RWPE2 (cell line): ENCODE results near the gene PHLDB1.

Experiments
- ATAC-seq: fragments of 200-7000 bp; cut with Tn5 transposase; 3 replicates; pipeline ENCODE4 v1.9.1; 2021; ENCODE audit warnings: low read depth
- DNase-seq: peaks from one replicate; pipeline ENCODE4 v3.0.0-alpha.2; 2020; ENCODE audit warnings: low spot score
- H3K27ac ChIP-seq: fragments of 450-650 bp; 2 replicates; pipeline ENCODE4 v1.5.1; 2017; ENCODE audit warnings: mild to moderate bottlenecking; ENCODE audit not compliant: poor library complexity, severe bottlenecking
- H3K27me3 ChIP-seq: fragments of 250-450 bp; sonication (Bioruptor Pico); 2 replicates; pipeline ENCODE4 v1.5.1; 2021; ENCODE audit warnings: mild to moderate bottlenecking, moderate library complexity; ENCODE audit not compliant: insufficient read depth, poor library complexity, severe bottlenecking
- H3K36me3 ChIP-seq: fragments of 250-450 bp; sonication (Bioruptor Pico); 2 replicates; pipeline ENCODE4 v1.5.1; 2020; ENCODE audit warnings: low read depth, mild to moderate bottlenecking, moderate library complexity
- H3K4me1 ChIP-seq: fragments of 250-450 bp; sonication (Bioruptor Pico); 2 replicates; pipeline ENCODE4 v1.5.1; 2021; ENCODE audit warnings: mild to moderate bottlenecking, moderate library complexity; ENCODE audit not compliant: insufficient read depth, poor library complexity, severe bottlenecking
- H3K4me3 ChIP-seq: fragments of 250-450 bp; sonication (Bioruptor Pico); 2 replicates; pipeline ENCODE4 v1.5.1; 2021; ENCODE audit warnings: mild to moderate bottlenecking, moderate library complexity; ENCODE audit not compliant: severe bottlenecking
- H3K9me3 ChIP-seq: fragments of 250-450 bp; sonication (Bioruptor Pico); 2 replicates; pipeline ENCODE4 v1.5.1; 2021; ENCODE audit warnings: mild to moderate bottlenecking, moderate library complexity; ENCODE audit not compliant: severe bottlenecking
- CTCF ChIP-seq: fragments of 450-650 bp; IDR thresholded peaks from one replicate; pipeline ENCODE4 v1.5.1; 2017; ENCODE audit warnings: mild to moderate bottlenecking, moderate library complexity; ENCODE audit not compliant: poor library complexity, severe bottlenecking

Gene PHLDB1

GRCh38 chr11:118641397-118642019 lies 34.1 kb downstream of the PHLDB1 start:
- Histone ChIP-seq H3K36me3 (peaks cover 97% of the 10 kb centered on the region), H3K27ac (peak overlapping the region; percentile 38), H3K4me3 (no peak overlapping the region), H3K4me1 (no peaks in the 10 kb centered on the region), H3K9me3 (no peaks in the 10 kb centered on the region), H3K27me3 (no peaks in the 10 kb centered on the region)
- TF ChIP-seq CTCF = no peak
- ATAC-seq (peak; percentile 67), DNase-seq (peak; percentile 71)

GRCh38 chr11:118643142-118643994 lies 36.0 kb downstream of the PHLDB1 start:
- Histone ChIP-seq H3K4me1 (no peaks in the 10 kb centered on the region), H3K9me3 (no peaks in the 10 kb centered on the region), H3K27ac (no peak overlapping the region), H3K36me3 (peaks cover 96% of the 10 kb centered on the region), H3K4me3 (no peak overlapping the region), H3K27me3 (no peaks in the 10 kb centered on the region)
- DNase-seq = no peak
- ATAC-seq = no peak
- TF ChIP-seq CTCF = no peak

DNA sequence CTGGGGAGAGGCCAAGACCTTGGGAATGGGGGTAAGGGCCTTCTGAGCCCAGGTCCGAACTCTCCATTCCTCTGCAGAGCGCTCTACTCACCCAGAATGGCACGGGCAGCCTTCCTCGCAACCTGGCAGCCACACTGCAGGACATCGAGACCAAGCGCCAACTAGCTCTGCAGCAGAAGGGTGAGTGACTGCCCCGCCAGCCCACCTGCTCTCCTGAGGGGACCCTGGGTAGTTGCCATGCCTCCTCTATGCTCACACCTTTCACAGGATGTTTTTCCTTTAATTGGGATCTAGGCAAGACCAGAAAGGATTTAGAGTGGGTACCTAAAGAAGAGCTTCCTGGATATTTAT lies 36.6 kb downstream of the PHLDB1 start:
- Histone ChIP-seq H3K27ac (no peak overlapping the region), H3K27me3 (no peaks in the 10 kb centered on the region), H3K36me3 (peaks cover 96% of the 10 kb centered on the region), H3K4me1 (no peaks in the 10 kb centered on the region), H3K9me3 (no peaks in the 10 kb centered on the region), H3K4me3 (no peak overlapping the region)
- no peak for TF ChIP-seq CTCF
- ATAC-seq = no peak
- no peak for DNase-seq

GRCh38 chr11:118644496-118644895 lies 37.1 kb downstream of the PHLDB1 start:
- no peak overlapping the region for H3K27ac ChIP-seq
- H3K4me3 ChIP-seq = no peak overlapping the region
- no peaks in the 10 kb centered on the region for H3K27me3 ChIP-seq
- DNase-seq = no peak
- H3K36me3 ChIP-seq = peaks cover 97% of the 10 kb centered on the region
- H3K4me1 ChIP-seq = no peaks in the 10 kb centered on the region
- no peak for ATAC-seq
- TF ChIP-seq CTCF = no peak
- no peaks in the 10 kb centered on the region for H3K9me3 ChIP-seq

DNA sequence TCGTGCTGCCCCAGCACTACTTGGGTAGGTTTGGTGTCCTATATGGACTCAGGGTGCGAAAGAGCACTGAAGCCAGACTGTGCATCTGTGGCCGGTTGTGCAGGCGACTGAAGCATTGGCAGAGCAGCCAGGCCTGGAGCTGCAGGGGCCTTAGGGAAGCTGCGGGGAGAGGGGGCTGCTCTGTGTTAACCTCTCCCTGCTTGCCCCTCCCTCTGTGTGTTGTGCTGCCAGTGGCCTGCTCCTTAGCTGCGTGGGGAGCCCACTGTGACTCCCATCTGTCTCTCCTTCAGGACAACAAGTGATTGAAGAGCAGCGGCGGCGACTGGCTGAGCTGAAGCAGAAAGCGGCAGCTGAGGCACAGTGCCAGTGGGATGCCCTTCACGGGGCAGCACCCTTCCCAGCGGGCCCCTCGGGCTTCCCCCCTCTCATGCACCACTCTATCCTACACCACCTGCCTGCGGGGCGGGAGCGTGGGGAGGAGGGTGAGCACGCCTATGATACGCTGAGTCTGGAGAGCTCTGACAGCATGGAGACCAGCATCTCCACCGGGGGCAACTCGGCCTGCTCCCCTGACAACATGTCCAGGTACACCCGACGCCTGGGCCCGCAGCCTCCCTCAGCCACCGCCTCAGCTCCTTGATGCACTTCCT lies 37.8 kb downstream of the PHLDB1 start:
- Histone ChIP-seq H3K36me3 (peaks cover 99% of the 10 kb centered on the region), H3K4me3 (no peak overlapping the region), H3K4me1 (no peaks in the 10 kb centered on the region), H3K9me3 (no peaks in the 10 kb centered on the region), H3K27ac (no peak overlapping the region), H3K27me3 (no peaks in the 10 kb centered on the region)
- DNase-seq (no peak), ATAC-seq (no peak)
- TF ChIP-seq CTCF = no peak
